GM21390 (cell line): ENCODE measurements around the gene PHETA1.
"Not testable (repeated sequence)": the region's sequence is repeated elsewhere in the genome, so short reads cannot be mapped to it uniquely, and the experiment has no call there.

Experiments used
- ATAC-seq: cut with Tn5 transposase; IDR thresholded peaks from one replicate; pipeline ENCODE4 v1.9.1; 2021; ENCODE audit not compliant: unreplicated experiment

PHETA1 gene

DNA sequence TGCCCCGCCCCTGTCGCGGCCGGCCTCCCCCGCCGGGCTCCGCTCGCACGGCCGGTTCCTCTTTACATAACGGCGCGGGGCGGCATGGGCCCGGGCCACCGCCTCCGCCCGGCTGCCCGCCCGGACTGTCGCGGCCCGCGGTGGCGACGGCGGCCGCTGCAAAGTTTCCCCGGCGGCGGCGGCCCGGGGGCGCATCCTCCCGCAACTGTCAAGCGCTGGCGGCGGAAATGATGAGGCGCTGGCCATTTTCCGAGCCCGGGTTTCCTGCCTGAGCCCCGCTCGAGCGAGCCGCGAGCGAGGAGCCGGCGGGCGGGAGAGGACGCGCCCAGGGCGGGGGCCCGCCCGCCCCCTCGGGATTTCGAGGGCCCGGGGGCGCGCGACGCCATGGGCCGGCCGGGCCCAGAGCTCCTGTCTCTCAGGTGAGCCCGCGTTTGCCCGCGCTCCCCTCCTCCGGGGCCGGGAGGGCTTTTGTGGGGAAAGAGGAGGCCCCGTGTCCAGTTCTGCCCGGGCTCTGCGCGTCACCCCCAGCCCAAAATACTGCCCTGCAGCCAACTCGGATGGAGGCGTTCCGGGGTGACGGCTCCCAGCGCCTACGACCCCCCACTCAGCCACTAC is 37.1 kb upstream of the PHETA1 start, which contains the start of gene SH2B3:
SH2B3 (plus strand) TSS at position 65 of the 615 bp plus-strand sequence. CDS start 12,223 bp downstream, outside the sequence.
- peak; percentile 8 for ATAC-seq

DNA sequence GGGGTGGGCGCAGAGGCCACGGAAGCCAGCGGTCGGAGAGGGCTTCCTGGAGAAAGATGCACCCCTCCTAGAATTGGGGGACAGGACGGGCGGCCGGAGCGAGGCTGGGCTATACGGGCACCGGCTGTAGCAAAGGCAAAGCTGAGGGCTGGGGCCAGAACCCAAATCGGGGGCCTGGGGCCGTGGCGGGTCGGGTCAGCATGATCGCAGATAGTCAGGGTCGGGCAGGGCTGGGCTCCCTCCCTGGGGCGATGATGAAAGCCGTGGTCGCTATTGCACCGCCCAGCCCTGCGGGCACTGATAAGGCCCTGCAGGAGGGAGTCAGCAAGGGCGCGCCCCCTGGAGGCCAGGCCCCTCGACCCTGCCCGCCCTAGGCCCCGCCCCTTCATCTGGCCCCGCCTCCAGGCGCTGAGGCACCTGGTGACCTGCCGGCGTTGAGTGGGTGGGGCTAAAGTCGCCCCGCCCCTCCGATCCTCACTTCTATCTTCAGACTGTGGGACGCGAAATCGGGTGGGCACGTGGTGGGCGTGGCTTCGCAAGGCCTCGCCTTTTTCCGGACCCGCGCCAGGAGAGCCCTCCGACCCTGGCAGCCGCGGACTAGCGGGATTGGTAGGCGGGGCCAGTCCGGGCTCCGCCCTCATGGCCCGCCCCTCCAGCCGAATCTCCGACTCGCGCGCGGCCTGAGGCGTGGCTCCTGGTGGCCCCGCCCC is 36.4 kb upstream of the PHETA1 start:
- peak; percentile 53 for ATAC-seq

DNA sequence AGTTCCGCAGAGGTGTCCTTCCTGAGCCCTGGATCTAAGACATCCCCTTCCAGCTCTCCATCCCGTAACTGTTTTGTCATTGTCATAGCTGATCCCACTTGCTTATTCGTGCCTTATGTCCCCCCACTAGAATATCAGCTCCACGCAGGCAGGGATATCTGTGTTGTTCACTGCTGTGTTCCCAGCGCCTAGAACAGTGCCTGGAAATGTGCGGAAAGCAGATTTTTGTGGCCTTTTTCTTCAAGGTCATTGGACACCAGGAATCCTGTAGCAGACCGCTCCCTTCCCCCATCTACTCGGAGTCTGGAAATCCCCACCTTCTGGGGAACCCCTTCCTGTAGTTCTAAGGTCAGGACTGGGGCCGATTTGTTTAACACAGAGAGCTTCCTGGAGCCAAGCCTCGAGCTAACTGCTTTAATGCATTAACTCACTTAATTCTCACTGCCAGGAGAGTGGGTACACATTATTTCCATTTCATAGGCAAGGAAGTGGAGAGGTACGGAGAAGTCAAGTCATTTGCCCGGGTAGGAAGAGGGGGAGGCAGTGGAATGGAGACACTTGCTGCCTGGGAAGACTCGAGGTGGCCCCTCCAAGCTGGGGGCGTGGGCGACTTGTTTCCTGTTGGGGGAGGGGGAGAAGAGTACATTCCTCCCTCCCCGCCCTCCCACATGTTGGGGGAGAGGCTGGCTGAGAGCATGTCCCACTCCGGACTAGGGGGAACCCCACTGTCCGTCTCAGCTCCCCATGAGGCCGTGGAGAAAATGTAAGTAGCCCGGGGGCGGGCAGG is 35.7 kb upstream of the PHETA1 start:
- ATAC-seq = no peak

DNA sequence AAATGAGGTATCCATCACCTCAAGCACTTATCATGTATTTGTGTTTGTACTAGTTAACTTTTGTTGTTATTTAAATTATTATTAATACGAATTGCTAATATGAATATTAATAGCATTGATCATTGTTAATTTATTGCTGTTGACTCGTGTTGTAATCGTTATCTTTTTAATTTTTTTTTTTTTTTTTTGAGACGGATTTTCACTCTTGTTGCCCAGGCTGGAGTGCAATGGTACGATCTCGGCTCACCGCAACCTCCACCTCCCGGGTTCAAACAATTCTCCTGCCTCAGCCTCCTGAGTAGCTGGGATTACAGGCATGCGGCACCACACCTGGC is 33.6 kb upstream of the PHETA1 start:
- not testable (repeated sequence) for ATAC-seq

DNA sequence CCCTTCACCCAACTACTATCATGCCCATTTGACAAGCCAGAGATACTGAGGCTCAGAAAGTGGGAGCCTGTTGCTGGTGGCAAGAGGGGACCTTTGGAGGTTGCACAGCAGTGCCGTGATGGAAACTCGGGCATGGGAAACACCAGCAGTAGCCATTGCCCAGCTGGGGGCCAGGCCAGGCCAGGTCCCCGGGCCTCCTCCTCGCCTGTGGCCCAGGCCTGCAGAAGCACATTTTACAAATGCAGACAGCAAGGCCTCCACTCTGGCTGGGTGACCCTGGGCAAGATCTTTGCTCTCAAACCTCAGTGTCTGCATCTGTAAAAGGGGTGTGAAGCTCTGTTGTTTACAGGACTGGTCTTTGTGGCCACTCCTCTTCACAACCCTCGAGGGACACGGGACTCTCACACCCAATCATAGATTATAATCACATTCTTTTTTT is 32.3 kb upstream of the PHETA1 start:
- ATAC-seq = no peak

DNA sequence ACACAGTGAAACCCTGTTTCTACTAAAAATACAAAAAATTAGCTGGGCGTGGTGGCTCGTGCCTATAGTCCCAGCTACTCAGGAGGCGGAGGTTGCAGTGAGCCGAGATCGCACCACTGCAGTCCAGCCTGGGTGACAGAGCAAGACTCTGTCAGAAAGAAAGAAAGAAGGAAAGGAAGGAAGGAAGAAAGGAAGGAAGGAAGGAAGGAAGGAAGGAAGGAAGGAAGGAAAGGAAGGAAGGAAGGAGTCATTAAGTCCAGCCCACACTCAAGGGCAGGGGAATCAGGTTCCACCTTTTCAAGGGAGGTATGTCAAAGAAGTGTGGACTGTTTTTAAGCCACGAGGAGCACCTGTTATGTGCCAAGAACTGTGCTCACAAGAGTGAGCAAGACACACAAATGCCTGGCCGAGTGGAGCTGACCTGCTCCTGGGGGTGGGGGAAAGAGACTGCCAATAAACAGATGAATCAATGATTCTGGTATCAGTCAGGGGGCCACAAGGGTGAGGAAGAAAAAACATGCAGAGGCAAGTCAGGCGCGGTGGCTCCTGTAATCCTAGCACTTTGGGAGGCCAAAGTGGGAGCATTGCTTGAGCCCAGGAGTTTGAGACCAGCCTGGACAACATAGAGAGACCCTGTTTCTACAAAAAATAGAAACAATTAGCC is 31.0 kb upstream of the PHETA1 start:
- not testable (repeated sequence) for ATAC-seq

DNA sequence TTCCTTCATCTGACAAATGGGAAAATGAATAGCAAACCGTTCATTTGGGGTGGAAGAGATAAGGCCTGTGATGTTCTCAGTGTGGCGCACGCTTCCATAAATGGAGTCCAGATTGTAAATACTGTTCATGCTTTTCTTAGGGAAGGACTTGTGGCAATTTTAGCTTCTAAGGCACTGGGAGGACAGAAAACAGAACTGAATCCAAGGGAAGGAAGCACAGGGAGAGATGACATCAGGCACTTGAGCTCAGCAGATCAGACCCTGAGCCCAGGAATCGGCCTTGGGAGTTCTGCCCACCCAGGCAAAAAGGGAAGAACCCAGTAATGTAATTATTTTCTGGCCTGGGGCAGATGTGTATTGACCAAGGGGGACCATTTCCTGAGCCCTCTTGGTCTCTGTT is 29.6 kb upstream of the PHETA1 start:
- no peak for ATAC-seq

DNA sequence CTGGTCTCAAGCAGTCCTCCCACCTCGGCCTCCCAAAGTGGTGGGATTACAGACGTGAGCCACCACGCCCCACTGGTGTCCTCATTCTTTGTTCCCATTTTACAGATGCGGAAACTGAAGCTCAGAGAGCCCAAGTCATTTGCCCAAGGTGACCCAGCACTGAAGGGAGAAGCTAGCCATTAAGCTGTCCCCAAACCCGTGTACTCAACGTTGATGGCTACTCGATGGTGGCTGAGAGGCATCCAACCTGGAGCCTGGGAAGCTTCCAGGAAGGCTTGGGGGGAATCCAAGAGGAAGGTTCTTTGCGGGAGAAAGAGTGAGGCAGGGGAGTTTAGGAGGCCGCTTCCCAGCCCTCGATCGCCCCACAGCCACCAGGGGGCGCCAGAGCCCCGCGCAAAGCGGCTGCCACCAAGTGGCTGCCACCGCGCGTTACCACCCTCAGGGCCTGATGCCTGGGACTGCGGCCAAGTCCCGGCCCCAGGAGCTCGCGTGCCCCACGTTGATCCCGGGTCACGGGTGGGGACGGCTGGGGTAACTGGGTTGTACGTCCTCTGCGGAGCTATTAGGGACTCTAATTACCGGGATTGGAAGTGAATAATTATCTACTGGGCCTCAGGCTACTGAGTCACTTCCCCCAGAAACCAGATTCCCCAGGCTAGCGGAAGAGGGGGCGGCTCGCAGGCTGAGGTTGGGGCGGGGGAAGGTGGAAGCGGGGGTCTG is 28.0 kb upstream of the PHETA1 start:
- peak; percentile 50 for ATAC-seq

DNA sequence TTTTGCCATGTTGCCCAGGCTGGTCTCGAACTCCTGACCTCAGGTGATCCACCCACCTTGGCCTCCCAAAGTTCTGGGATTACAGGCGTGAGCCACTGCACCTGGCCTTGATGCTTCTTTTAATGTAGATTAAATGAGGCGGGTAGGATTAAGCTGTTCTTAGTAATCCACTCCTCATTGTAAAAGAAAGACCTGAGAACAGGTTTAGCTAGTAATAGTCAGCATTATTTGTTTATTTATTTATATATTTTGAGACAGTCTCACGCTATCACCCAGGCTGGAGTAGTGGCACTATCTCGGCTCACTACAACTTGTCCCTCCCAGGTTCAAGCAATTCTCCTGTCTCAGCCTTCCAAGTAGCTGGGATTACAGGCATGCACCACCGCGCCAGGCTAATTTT is 27.4 kb upstream of the PHETA1 start:
- not testable (repeated sequence) for ATAC-seq

DNA sequence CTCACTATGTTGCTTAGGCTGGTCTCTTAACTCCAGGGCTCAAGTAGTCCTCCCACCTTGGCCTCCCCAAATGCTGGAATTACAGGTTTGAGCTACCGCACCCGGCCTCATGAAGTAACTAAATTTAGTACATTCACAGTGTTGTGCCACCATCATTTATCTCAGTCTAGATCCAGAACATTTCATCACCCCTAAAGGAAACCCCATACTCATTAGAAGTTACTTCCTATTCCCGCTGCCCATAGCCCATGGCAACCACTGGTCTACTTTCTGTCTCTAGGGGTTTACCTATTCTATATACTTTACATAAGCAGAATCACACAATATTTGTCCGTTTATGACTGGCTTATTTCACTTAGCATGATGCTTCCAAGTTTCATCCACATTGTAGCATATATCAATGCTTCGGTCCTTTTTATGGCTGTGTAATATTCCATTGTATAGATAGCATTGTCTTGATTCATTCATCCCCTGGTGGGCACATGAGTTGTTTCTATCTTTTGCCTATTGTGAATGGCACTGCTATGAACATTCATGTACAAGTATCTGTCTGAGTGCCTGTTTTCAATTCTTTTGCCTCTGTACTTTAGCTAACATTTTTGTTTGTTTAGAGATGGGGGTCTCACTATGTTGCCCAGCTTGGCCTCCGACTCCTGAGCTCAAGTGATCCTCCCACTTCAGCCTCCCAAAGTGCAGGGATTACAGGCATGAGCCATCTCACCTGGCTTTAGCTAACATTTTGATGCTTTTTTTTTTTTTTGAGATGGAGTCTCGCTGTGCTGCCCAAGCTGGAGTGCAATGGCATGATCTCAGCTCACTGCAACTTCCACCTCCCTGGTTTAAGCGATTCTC is 26.7 kb upstream of the PHETA1 start:
- no peak for ATAC-seq

DNA sequence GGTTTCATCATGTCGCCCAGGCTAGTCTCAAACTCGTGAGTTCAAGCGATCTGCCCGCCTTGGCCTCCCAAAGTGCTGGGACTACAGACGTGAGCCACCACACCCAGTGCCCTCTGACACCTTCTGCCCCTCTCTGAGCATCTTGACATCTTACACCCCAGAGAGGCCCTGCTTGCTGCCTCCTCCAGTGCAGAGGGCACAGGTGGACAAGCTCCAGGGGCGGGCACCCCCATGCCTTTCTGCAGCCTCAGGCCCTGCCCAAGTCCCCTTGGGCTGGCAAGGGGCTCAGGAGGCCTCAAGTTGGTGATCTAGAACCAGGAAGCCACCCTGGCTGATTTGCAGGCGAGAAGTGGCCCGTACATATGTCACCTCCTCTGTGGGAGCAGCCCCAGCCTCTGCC is 25.6 kb upstream of the PHETA1 start:
- ATAC-seq = no peak

DNA sequence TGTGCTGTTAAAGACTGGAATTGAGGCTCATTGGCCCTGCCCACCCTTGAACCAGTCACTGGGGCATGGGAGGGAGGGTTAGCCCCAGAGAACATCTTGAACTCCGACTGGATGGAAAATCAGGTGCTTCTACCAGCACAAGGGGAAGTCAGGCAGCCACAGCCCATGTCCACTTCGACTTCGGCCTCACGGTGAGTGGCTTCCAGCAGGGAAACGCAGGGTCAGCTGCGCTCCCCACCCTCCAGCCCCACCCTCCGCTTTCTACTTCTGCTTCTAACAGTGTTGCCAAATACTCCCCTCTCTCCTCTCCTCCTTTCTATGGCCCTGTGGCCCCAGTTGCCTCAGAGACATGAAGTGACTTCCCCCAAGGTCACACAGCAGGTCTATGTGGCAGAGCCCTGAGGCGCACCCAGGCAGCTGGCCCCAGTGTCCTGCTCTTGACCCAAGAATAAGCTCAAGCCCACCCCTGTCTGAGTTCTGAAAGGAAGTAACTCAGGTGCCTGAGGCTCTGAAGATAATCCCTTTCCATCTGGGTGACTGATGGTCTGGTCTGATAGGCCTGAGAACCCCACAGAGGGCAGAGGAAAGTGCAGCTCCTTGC is 24.9 kb upstream of the PHETA1 start:
- ATAC-seq = no peak

DNA sequence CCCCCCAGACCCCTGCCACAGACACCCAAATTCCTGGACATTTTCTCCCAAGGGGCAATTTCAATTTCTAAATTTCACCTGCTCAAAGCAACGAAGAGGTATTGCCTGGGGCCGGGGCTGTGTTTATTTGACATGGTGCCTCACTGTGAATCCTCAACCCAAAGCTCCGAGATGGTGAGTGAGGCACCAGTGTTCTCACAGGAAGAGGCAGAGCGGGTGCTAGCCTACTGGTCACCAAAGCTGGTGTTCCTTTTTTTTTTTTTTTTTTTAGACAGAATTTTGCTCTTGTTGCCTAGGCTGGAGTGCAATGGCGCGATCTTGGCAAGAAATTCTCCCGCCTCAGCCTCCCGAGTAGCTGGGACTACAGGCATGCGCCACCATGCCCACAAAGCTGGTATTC is 22.0 kb upstream of the PHETA1 start:
- no peak for ATAC-seq

DNA sequence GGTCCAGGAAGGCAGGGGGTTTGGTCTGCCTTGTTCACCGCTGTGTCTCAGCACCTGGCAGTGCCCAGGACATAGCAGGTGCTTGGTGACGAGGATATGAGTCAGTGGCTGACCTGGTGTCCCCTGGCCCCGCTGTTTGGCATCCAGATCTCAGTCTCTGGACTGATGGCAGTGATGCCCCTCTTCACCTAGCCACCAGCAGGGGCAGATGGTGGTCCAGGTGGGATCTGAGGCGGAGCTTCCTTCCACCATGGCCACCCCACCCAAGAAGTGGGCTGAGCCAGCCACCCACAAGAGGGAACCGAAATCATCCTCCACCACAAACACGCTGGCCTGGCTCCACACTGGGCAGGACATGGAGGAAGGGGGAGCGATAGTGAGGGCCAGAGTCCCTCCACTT is 20.7 kb upstream of the PHETA1 start:
- no peak for ATAC-seq

DNA sequence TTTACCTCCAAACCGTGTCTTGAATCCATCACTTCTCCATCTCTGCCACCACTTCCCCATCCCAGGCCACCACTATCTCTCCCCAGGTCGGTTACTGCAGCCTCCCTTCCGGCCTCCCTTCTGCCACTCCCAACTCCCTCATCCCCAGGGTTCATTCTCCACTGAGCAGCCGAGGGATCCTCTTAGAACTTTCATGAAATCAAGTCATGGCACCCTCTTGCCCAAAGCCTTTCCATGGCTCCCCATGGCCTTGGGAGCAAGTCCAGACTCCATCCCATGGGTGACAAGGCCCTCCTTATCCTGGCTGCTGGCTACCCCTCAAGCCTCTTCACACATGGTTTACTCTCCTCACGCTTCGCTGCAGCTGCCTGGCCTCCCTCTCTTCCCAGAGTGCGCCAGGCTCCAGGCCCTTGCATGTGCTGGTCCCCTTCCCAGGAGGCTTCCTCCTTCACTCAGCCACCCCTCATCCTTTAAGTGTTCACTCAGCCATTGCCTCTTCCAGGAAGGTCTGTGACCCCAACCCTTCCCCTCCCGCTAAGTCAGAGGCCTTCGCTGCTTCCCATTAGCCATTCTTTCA is 18.9 kb upstream of the PHETA1 start:
- ATAC-seq = no peak

DNA sequence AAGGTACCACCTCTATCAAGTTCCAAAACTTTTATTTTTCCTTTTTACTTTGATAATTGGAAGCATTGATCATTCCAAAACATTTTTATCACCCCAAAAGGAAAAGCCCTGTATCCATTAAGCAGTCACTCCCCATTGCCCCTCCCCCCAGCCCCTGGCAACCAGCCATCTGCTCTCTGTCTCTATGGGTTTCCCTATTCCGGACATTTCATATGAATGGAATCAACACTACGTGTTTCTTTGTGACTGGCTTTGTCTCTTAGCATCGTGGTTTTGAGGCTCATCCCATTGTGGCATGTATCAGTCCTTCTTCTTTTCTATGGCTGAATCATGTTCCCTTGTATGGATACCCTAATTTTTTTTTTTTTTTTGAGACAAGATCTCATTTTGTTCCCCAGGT is 18.0 kb upstream of the PHETA1 start:
- no peak for ATAC-seq

DNA sequence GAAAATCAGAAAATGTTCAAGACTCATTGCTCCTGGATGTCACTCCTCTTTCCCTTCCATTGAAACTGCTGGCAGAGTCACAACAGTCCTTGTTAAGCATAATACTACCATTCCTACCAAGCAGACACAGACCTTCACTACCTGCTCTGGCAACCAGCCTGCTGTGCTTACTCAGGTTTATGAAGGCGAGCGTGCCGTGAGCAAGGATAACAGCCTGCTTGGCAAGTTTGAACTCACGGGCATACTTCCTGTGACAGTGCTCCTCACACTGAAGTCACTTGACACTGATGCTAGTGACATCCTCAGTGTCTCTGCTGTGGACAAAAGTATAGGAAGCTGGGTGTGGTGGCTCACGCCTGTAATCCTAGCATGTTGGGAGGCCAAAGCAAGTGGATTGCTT is 15.7 kb upstream of the PHETA1 start:
- no peak for ATAC-seq

DNA sequence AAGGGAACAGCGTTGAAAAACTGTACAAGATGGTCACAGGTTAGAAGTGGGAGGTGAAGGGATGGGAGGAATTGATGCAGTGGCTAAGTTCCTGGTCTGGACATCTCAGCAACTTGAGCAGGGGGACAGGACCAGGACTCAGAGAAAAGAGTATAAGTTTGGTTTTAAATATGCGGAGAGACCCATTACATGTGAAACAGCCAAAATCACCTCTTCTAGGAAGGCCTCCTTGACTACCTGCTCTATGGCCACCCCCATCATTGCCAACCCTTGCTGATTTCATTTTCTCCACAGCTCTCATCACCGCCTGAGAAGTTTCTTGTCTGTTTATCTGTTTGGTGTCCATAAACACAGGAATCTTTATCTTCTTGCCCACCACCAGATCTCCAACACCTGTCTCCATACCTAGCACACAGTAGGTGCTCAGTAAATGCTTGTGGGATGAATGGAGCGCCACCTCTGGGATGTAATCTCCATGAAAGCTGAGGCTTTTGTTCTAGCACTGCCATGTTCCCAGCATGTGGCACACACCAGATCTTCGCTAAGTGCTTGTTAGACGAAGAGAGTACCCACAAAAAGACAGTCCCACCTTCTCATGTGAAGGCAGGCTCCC is 11.2 kb upstream of the PHETA1 start:
- ATAC-seq = no peak

DNA sequence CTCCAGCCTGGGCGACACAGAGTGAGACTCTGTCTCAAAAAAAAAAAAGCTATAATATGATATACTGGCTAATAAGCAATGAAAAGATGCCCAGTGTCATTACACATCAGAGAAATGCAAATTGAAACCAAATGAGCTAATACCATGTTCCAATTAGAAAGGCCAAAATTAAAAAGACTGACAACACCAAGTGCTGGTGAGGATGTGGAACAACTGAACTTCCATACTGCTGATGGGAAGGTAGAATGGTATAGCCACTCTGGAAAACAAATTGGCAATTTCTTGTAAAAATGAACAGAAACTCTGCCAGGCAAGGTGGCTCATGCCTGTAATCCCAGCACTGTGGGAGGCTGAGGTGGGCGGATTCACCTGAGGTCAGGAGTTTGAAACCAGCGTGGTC is 8.5 kb upstream of the PHETA1 start:
- no peak for ATAC-seq
